Mammary epithelial cell (primary cell): Measurements from ENCODE around the gene STX8.

ENCODE experiments used
- CTCF ChIP-seq, 2 donors: IDR thresholded peaks in 1 of 2; conservative IDR thresholded peaks in 1 of 2; 2 replicates each; pipeline ENCODE4 v1.5.1; 2011 to 2012; ENCODE audit warnings: inconsistent platforms in 2 of 2, low read length in 2 of 2, mild to moderate bottlenecking in 2 of 2, control low read depth in 1 of 2, low read depth in 1 of 2; ENCODE audit not compliant: insufficient read depth in 1 of 2; ENCODE audit errors: extremely low read depth in 1 of 2
- EZH2 ChIP-seq: IDR thresholded peaks from 2 replicates; pipeline ENCODE4 v1.6.1; 2012; ENCODE audit warnings: low read length, inconsistent platforms, borderline replicate concordance

- TF ChIP-seq CTCF (conservative IDR thresholded peaks at IDR 0.05 in 1 of 2, IDR thresholded peaks at IDR 0.05 in 1 of 2; ENCODE audit: extremely low read depth in 1 of 2, insufficient read depth in 1 of 2, low read depth in 1 of 2, low read length in 2 of 2) (no peak), EZH2 (no peak)
Observed at GRCh38 chr17:9298135-9298534, 277.5 kb downstream of the STX8 start.
